ENCODE data around the gene SLC44A1. TPM values are rescaled to one million over a fixed set of nuclear protein-coding genes. Genes with fewer than 3 reads are reported as not detected.
"Not testable (repeated sequence)": the region's sequence is repeated elsewhere in the genome, so short reads cannot be mapped to it uniquely, and the experiment has no call there.

The SLC44A1 gene
- total and polyA plus RNA-seq, 12 donors = 6.8 to 73.1 (median 36.3) TPM

GRCh38 chr9:105259274-105259673 is 14.8 kb downstream of the SLC44A1 start:
- Histone ChIP-seq H3K4me3 (no peak overlapping the region), H3K27me3 (no peaks in the 10 kb centered on the region), H3K9me3 (replicated peaks in 1 of 3) (no peaks in the 10 kb centered on the region), H3K27ac (peak overlapping the region in 2 of 5 donors; percentile 7 to 8), H3K4me1 (replicated peaks in 1 of 2) (peaks cover 9 to 21% of the 10 kb centered on the region in 2 donors), H3K36me3 (replicated peaks in 1 of 2) (no peaks in the 10 kb centered on the region)
- intact Hi-C loops (cut with DNase I) = no loop called here
- TF ChIP-seq CTCF (IDR thresholded peaks at IDR 0.05) = no peak
- no peak for TF ChIP-seq POLR2A (IDR thresholded peaks at IDR 0.05)
- DNase-seq = no peak
- 47 to 65% (median 56%) methylated on average over 2 of the region's 2 CpGs for WGBS, 4 donors

GRCh38 chr9:105259731-105260612 is 15.5 kb downstream of the SLC44A1 start:
- Histone ChIP-seq H3K9me3 (replicated peaks in 1 of 3) (no peaks in the 10 kb centered on the region), H3K4me3 (no peak overlapping the region), H3K27ac (no peak overlapping the region), H3K36me3 (replicated peaks in 1 of 2) (no peaks in the 10 kb centered on the region), H3K27me3 (no peaks in the 10 kb centered on the region), H3K4me1 (replicated peaks in 1 of 2) (peaks cover 9 to 21% of the 10 kb centered on the region in 2 donors)
- DNase-seq = peak in 4 of 7 donors; percentile 24 to 58 (median 38)
- TF ChIP-seq CTCF (IDR thresholded peaks at IDR 0.05) (no peak), POLR2A (IDR thresholded peaks at IDR 0.05) (no peak)
- intact Hi-C loops (cut with DNase I) = no loop called here

GRCh38 chr9:105262497-105262896 is 18.0 kb downstream of the SLC44A1 start:
- H3K27me3 ChIP-seq = no peaks in the 10 kb centered on the region
- 88 to 100% (median 98%) methylated on average over 2 of the region's 2 CpGs for WGBS, 4 donors

GRCh38 chr9:105264380-105264779 is 19.9 kb downstream of the SLC44A1 start:
- H3K27me3 ChIP-seq = no peaks in the 10 kb centered on the region
- WGBS, 4 donors = 68 to 80% (median 69%) methylated on average over 4 of the region's 4 CpGs
- no peaks in the 10 kb centered on the region for H3K9me3 ChIP-seq (replicated peaks in 1 of 3)
- no peaks in the 10 kb centered on the region for H3K36me3 ChIP-seq (replicated peaks in 1 of 2)
- DNase-seq = no peak
- no peak overlapping the region for H3K4me3 ChIP-seq
- no peak overlapping the region for H3K27ac ChIP-seq
- peaks cover 0 to 6% of the 10 kb centered on the region in 2 donors for H3K4me1 ChIP-seq (replicated peaks in 1 of 2)
- TF ChIP-seq POLR2A (IDR thresholded peaks at IDR 0.05) (no peak), CTCF (IDR thresholded peaks at IDR 0.05) (no peak)
- intact Hi-C loops (cut with DNase I) = no loop called here

More at GRCh38 chr9:105262497-105262896, 18.0 kb downstream of the SLC44A1 start:
- Histone ChIP-seq H3K4me1 (replicated peaks in 1 of 2) (peaks cover 9 to 21% of the 10 kb centered on the region in 2 donors), H3K9me3 (replicated peaks in 1 of 3) (no peaks in the 10 kb centered on the region), H3K27ac (no peak overlapping the region), H3K4me3 (no peak overlapping the region), H3K36me3 (replicated peaks in 1 of 2) (no peaks in the 10 kb centered on the region)
- no peak for DNase-seq
- TF ChIP-seq CTCF (IDR thresholded peaks at IDR 0.05) (no peak), POLR2A (IDR thresholded peaks at IDR 0.05) (no peak)
- intact Hi-C loops (cut with DNase I) = no loop called here

- intact Hi-C loops (cut with DNase I); H3K27ac ChIP-seq; H3K4me3 ChIP-seq; DNase-seq; H3K9me3 ChIP-seq (replicated peaks in 1 of 3); H3K4me1 ChIP-seq (replicated peaks in 1 of 2); H3K36me3 ChIP-seq (replicated peaks in 1 of 2); H3K27me3 ChIP-seq: not testable (repeated sequence)
- 96 to 98% (median 97%) methylated on average over 10 of the region's 10 CpGs for WGBS, 4 donors
These were observed 23.8 kb downstream of the SLC44A1 start for GRCh38 chr9:105268254-105268653.

All from adrenal gland (tissue), 12 donors.